Measurements from ENCODE around the gene DRG2.

DNA sequence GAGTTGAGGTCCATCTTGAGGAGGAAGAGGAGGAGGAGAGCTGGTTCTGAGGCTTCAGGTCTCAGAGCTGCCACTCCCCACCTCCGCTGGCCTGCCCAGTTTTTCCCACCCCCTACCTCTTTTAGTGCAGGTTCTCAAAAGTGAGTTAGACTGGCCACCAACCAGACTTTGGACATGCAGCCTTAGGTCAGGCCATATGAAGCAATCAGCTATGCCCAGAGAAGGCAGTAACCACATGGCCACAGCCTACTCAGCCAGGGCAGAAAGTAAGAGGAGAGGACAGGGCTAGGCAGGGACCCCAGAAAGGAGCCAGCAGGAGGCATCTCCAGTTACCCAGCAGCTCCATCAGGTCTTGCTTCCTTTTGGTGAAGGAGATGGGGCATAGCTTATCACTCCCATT lies 29.8 kb downstream of the DRG2 start:
- TF ChIP-seq FOXP2 (optimal IDR thresholded peaks at IDR 0.05; ENCODE audit: control extremely low read depth, extremely low read length, insufficient read depth), result no peak
- TF ChIP-seq EZH2 (IDR thresholded peaks at IDR 0.05), result no peak
- no peak for TF ChIP-seq POLR2AphosphoS5 (IDR thresholded peaks at IDR 0.05; ENCODE audit: borderline replicate concordance, low read depth, low read length)

All from SK-N-MC (cell line).